Jurkat, Clone E6-1 (cell line): ENCODE results near the gene CDNF.
"Not testable (repeated sequence)": the region's sequence is repeated elsewhere in the genome, so short reads cannot be mapped to it uniquely, and the experiment has no call there.

Experiments
- DNase-seq: peaks from one replicate; pipeline ENCODE4 v3.0.0-alpha.2; 2011; ENCODE audit warnings: low read depth, low spot score
- H3K4me3 ChIP-seq: 2 replicates; pipeline ENCODE4 v1.5.1; 2011; ENCODE audit warnings: mild to moderate bottlenecking, low read length, control low read depth, moderate library complexity

Gene CDNF

DNA sequence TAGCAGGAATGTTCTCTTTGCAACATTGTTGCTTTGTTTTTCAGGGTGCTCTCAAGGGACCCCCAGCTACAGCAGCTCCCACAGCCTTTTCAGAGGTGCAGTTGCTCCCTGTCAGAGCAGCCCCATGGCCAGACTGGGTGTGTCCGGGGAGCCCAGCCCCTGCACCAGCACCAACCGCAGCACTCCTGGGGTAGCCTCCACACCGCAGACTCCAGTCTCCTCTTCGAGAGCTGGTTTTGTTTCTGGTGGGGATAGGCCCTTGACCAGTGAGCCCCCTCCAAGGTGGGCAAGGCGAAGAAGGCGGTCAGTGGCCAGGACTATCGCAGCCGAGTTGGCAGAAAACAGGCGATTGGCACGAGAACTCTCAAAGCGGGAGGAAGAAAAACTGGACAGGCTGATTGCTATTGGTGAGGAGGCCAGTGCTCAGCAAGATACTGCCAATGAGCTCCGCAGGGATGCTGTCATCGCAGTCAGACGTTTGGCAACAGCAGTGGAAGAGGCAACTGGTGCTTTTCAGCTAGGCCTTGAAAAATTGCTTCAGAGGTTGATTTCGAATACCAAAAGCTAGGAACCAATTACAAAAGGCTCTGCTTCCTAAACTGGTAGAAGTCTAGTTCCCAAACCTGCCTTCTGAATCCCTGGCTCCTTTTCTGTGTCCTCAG, 5.6 kb upstream of the CDNF start:
- H3K4me3 ChIP-seq: no peak overlapping the region
- DNase-seq: no peak

DNA sequence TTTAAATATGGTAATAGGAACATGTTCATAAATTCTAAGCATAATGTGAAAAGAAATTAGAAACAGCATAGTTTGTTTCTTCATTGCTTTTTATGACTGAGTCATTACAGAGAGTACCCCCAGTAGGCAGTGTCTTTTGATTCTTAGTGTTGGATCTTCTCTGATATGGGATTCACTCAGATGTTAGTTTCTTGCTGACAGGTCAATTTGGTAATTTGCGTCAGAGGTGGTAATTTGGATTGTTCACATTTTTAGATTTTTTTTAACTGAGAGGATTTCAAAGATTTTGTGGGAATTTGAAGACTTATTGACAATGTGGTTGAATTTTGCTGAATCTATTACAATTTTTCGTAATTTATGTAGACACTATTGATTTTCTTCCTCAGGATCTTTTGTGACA, 2.3 kb upstream of the CDNF start:
- H3K4me3 ChIP-seq: no peak overlapping the region
- DNase-seq: no peak

DNA sequence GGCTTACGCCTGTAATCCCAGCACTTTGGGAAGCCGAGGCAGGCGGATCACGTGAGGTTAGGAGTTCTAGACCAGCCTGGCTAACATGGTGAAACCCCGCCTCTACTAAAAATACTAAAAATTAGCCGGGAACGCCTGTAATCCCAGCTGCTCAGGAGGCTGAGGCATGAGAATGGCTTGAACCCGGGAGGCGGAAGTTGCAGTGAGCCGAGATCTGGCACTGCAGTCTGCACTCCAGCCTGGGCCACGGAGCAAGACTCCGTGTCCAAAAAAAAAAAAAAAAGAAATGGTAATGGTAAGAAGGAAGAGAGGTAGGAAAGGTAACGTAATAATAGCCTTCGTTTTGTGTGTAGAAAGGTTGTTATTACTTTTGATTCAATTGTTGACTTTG, 1.5 kb upstream of the CDNF start:
- no peak for DNase-seq
- peak overlapping the region; percentile 90 for H3K4me3 ChIP-seq

DNA sequence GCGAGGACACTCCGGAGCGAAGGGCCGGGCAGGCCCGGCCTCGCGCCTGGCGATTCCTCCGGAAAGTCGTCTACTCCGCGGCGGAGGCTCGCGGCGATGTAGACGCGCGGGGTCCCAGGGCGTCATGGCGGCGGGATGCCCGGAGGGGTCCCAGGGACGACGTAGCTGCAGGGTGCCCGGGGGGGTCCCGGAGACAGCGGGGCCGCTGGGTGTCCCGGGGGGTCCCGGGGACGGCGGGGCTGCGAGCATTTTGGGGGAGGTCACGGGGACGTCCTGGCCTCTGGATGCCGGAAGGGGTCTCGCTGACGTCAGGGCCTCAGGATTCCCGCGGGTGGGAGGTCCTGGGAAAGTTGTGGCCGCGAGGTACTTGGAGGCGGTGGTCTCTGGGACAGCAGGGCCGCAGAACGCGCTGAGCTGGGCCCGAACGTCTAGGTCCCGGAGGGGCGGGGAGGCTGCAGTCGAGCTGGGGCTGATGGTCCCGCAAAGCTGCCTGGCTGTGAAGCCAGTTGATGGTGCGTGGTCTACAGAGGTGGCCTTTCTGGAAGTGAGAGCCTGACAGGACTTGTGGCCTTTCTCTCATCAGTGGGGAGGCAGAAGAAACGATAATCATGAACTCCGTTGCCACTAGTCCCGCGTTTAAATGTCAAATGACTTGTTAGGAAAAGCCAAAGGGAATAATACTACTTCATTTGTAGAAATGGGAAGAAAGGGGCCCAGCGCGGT, 906 bp upstream of the CDNF start:
- peak overlapping the region; percentile 90 for H3K4me3 ChIP-seq
- DNase-seq: no peak

DNA sequence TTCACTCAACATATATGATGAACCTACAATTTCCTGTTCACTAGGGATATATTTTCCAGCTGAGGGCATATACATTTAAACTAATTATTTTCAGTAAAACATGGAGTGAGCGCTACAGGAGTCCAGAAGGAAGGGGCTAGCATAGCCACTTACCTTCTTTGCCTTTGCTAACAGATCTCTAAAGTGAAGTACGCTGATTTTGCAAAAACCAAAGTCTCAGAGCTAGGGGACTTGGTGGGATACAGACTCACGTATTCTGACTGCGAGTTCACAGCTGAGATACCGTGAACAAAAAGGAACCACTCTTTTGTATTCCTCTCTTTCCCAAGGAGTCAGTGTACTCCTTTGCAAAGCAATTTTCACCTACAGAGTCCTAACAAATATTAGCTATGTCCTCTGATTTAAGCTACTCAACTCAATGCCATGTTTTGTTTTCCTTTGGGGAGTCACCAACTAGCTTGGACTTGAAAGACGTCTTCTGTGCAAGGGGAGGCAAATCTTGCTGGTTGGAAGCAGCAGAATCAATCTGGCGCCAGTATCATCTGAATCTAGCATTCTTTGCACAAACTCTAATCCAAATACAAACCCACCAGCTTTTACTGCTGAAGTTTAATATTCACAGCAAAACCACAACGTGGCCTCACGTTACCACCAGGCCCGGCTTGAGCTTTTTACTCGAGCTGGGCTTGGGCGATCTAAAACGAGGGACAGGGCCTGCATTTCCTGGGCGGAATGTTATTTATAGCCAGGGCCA, 657 bp downstream of the CDNF start:
- peak overlapping the region; percentile 90 for H3K4me3 ChIP-seq
- no peak for DNase-seq

DNA sequence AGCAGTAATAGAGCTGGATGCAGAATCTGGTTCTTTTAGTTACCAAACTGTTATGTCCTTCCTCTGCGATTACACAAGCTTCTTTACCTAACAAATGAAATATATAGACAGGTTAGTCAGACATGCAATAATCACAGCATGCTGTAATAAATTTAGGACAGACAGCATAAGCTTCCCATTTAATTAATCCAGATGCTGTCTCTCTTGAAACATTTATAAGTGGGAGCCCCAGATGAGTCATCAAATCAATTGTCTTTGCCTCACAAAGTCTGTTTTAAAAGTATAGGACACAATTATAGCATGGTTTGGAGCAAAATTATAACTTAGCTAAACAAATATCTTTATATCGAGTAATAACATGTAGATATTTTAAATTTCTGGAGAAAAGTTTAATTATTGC, 1.6 kb downstream of the CDNF start:
- DNase-seq: no peak
- H3K4me3 ChIP-seq: no peak overlapping the region

DNA sequence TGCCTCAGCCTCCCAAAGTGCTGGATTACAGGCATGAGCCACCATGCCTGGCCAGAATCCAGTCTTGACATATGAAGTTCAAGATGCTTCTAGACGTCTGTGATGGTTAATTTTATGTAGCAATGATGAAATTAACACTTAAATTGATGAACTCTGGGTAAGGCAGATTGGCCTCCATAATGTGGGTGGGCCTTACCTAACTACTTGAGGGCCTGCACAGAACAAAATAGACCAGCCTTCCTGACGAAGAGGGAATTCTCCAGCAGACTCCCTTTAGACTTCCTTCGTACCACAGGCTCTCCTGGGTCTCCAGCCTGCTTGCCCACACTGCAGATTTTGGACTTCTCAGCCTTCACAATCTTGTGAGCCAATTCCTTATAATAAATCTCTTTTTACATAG, 4.7 kb downstream of the CDNF start:
- no peak for DNase-seq
- no peak overlapping the region for H3K4me3 ChIP-seq

DNA sequence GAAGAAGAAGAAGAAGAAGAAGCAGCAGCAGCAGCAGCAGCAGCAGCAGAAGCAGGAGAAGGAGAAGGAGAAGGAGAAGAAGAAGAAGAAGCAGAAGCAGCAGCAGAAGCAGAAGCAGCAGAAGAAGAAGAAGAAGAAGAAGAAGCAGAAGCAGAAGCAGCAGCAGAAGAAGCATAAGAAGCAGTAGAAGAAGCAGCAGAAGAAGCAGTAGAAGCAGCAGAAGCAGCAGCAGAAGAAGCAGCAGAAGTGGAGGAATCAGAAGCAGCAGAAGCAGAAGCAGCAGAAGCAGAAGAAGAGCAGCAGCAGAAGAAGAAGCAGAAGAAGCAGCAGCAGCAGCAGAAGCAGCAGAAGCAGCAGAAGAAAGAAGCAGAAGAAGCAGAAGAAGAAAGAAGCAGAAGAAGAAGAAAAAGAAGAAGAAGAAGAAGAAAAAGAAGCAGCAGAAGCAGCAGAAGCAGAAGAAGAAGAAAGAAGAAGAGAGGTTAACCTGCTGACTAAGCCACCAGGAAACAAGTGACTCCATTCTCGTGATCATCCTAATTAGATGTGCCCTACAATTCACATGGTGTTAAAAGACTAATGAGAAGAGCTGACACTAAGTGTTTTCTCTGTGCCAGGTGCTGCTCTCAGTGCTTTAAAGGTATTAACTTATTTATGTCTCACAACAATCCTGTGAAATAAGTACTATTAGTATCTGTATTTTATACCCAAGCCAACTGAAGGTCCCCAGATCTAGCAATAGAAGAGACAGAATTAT, 11.6 kb downstream of the CDNF start:
- H3K4me3 ChIP-seq: no peak overlapping the region
- DNase-seq: no peak

DNA sequence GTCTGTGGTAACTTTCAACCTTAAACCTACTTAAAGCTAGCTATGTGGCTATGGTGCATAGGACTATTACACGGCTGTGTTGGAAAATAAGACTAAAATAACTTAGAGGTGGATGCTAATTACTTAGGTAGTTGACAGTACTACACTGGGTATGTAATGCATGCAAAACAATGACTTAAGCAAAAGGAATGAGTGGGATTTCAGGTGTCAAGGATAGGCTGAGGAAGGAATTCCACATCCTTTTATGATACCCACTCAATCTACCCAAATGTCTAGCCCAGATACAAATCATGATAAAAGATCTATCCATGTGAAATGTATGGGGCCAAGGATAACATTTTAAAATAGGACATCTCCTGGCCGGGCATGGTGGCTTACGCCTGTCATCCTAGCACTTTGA, 13.9 kb downstream of the CDNF start:
- no peak for DNase-seq
- no peak overlapping the region for H3K4me3 ChIP-seq

DNA sequence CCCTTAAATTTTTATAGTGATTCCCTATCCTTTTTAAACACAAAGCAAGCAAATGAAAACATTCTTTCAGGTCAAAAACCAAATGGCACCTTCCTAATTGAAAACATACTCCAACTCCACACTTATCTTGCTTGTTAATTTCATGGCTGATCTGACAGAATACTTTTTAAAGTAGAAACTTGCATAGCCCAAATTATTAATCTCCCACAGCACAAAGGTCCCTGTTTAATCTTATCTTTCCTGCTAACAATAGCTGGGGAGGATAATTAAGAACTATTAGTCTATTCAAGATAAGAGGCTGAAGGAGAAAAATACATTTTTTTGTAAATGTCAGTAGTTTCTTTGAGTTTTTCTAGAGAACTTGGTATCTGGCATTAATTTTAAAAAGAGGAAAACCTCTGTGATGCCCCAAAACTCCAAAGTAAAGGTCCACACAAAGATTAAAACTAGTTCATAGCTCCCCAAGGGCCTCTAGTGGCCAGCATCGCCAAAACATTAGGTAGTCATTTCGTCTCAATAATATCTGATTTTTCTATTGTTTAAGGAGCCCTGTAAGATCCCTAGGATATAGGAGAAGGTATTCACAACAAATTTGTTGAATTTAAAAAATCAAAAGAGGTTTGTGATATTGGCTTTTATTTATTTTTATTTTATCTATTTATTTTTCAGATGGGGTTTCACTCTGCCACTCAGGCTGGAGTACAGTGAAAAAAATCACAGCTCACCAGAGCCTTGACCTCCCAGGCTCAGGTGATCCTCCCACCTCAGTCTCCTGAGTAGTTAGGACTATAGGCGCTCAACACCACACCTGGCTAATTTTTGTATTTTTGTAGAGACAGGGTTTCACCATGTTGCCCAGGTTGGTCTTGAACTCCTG, 14.7 kb downstream of the CDNF start:
- DNase-seq: no peak

DNA sequence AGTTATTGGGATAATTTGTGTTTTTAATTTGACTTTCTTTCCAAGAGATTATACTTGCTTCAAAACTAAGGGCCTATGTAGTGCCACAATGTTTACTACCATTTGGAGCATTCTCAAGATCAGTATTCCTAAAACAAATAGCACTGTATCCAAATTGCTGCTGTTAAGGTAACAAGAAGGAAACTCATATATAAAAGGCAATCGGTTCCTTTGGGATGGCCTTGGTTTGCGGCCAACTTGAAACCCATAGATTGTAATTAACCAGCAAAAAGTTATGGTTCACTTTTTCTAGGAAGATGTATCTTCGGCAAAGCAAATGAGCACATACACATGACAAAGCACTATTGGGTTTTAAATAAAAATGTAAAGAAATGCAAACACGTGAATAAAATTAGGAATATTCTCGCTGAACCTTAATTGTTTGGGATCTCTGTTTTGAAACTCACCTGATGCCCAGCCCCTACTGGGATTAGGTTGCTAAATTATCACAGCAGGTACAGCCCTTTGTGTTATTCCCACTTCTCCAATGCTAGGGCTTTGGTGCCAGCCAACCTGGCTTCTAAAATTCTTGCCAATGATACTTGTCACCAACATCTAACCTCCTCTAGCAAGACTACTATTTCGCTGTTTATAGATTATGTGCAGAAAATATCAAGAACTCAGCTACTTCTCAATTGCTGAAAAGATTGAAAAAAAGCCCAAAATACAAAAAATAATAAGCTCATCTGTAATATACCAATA, 16.0 kb downstream of the CDNF start:
- no peak for DNase-seq
- H3K4me3 ChIP-seq: no peak overlapping the region

More for the DNA sequence above, 14.7 kb downstream of the CDNF start:
- H3K4me3 ChIP-seq: no peak overlapping the region

DNA sequence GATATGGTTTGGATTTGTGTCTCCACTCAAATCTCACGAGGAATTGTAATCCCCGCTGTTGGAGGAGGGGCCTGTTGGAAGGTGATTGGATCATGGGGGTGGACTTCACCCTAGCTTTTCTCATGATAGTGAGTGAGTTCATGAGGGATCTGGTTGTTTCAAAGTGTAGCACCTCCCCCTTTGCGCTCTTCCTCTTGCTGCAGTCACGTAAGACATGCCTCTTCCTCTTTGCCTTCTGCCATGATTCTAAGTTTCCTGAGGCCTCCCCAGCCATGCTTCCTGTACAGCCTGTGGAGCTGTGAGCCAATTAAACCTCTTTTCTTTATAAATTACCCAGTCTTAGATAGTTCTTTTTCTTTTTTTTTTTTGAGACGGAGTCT, 17.1 kb downstream of the CDNF start:
- no peak overlapping the region for H3K4me3 ChIP-seq
- no peak for DNase-seq

DNA sequence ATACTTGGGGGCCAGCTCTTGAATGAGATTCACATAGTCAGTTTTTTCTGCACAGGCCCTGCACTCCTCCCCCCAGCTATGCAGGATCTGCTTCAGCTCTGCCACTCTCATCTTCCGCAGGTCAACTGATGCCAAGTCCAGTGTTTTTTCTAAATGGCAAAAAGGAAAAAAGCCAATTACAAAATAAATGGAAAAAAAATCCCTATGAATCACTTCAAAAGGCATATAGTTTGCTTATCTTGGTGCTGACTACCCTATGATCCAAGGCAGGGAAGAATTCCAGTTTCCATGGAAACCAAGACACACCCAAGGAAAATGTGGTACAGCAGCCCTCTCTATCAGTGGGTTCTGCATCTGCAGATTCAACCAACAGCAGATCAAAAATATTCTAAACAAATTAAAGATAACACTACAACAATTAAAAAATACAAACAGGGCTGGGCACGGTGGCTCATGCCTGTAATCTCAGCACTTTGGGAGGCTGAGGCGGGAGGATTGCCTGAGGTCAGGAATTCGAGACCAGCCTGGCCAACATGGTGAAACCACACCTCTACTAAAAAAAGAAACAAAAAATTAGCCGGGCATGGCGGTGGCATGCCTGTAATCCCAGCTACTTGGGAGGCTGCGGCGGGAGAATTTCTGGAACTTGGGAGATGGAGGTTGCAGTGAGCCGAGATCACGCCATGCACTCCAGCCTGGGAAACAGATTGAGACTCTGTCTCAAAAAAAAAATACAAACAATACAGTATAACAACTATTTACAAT, 17.6 kb downstream of the CDNF start:
- DNase-seq: no peak
- H3K4me3 ChIP-seq: no peak overlapping the region

DNA sequence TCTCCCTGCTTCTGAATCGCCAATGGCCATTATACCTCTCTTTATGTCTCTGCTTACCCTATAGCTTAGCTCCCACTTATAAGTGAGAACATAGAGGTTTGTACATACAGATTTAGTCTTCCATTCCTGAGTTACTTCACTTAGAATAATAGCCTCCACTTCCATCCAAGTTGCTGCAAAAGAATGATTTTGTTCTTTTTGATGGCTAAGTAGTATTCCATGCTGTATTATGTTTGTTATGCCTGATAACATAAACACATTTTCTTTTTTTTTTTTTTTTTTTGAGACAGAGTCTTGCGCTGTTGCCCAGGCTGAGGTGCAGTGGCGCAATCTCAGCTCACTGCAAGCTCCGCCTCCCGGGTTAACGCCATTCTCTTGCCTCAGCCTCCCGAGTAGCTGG, 21.1 kb downstream of the CDNF start:
- not testable (repeated sequence) for DNase-seq, H3K4me3 ChIP-seq

DNA sequence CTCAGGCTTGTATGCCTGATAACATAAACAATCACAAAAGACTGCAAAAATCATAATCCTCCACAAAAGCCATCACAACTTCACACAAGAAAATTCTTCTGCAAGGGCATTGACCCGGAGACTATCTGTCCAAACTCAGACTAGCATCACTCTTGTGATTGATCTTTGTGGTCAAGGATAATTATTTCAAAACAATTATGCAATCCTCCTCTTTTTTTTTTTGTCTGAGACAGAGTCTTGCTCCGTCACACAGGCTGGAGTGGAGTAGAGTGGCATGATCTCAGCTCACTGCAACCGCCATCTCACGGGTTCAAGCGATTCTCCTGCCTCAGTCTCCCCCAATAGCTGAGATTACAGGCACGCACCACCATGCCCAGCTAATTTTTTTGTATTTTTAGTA, 22.2 kb downstream of the CDNF start:
- DNase-seq: no peak

DNA sequence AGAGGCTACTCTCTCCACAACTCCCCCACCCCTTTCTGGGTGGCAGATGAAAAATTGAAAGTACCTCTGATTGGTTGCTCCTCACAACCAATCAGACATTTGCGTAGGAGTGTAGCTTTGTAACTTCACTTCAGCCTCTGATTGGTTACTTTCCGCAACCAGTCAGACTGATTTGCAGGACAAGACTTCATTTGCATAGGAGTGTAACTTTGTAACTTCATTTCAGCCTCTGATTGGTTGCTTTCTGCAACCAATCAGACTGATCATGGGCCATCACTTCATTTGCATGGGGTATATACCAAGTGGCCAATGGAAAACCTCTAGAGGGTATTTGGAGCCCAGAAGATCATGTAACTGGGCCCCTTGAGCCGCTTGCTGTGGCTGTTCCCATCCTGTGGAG, 25.6 kb downstream of the CDNF start:
- H3K4me3 ChIP-seq: no peak overlapping the region
- DNase-seq: peak; percentile 23

More for the DNA sequence above, 22.2 kb downstream of the CDNF start:
- H3K4me3 ChIP-seq: no peak overlapping the region
